ENCODE results near the gene SOBP.

SOBP gene

GRCh38 chr6:107490566-107491137 is 735 bp downstream of the SOBP start:
- Histone ChIP-seq H3K27ac (ENCODE audit: poor library complexity, severe bottlenecking) (no peak overlapping the region), H3K9me3 (ENCODE audit: severe bottlenecking) (no peaks in the 10 kb centered on the region), H3K27me3 (ENCODE audit: insufficient read depth, poor library complexity, severe bottlenecking) (peaks cover 71% of the 10 kb centered on the region)

GRCh38 chr6:107491138-107491609 is 1.3 kb downstream of the SOBP start:
- Histone ChIP-seq H3K9me3 (ENCODE audit: severe bottlenecking) (no peaks in the 10 kb centered on the region), H3K4me1 (ENCODE audit: insufficient read depth, poor library complexity, severe bottlenecking) (peaks cover 2% of the 10 kb centered on the region), H3K36me3 (ENCODE audit: low read depth) (no peaks in the 10 kb centered on the region), H3K4me3 (ENCODE audit: severe bottlenecking) (peak overlapping the region; percentile 65), H3K27ac (ENCODE audit: poor library complexity, severe bottlenecking) (no peak overlapping the region), H3K27me3 (ENCODE audit: insufficient read depth, poor library complexity, severe bottlenecking) (peaks cover 68% of the 10 kb centered on the region)
- DNase-seq (ENCODE audit: low spot score) (no peak), ATAC-seq (ENCODE audit: low read depth) (peak; percentile 31)
- no peak for TF ChIP-seq CTCF (IDR thresholded peaks at IDR 0.05; ENCODE audit: poor library complexity, severe bottlenecking)

More at GRCh38 chr6:107490566-107491137, 735 bp downstream of the SOBP start:
- DNase-seq (ENCODE audit: low spot score) (no peak), ATAC-seq (ENCODE audit: low read depth) (peak; percentile 5; the same call in 2 of the 3 replicates)
- no peak for TF ChIP-seq CTCF (IDR thresholded peaks at IDR 0.05; ENCODE audit: poor library complexity, severe bottlenecking)
- Histone ChIP-seq H3K4me1 (ENCODE audit: insufficient read depth, poor library complexity, severe bottlenecking) (peaks cover 2% of the 10 kb centered on the region), H3K4me3 (ENCODE audit: severe bottlenecking) (peak overlapping the region; percentile 65), H3K36me3 (ENCODE audit: low read depth) (no peaks in the 10 kb centered on the region)

GRCh38 chr6:107491760-107492660 is 2.1 kb downstream of the SOBP start:
- no peaks in the 10 kb centered on the region for H3K36me3 ChIP-seq (ENCODE audit: low read depth)
- H3K9me3 ChIP-seq (ENCODE audit: severe bottlenecking), result no peaks in the 10 kb centered on the region
- peaks cover 59% of the 10 kb centered on the region for H3K27me3 ChIP-seq (ENCODE audit: insufficient read depth, poor library complexity, severe bottlenecking)
- H3K27ac ChIP-seq (ENCODE audit: poor library complexity, severe bottlenecking), result no peak overlapping the region
- ATAC-seq (ENCODE audit: low read depth) (no peak), DNase-seq (ENCODE audit: low spot score) (no peak)
- no peak for TF ChIP-seq CTCF (IDR thresholded peaks at IDR 0.05; ENCODE audit: poor library complexity, severe bottlenecking)
- H3K4me1 ChIP-seq (ENCODE audit: insufficient read depth, poor library complexity, severe bottlenecking), result peaks cover 2% of the 10 kb centered on the region
- H3K4me3 ChIP-seq (ENCODE audit: severe bottlenecking), result no peak overlapping the region

- TF ChIP-seq CTCF (IDR thresholded peaks at IDR 0.05; ENCODE audit: poor library complexity, severe bottlenecking), result no peak
- no peaks in the 10 kb centered on the region for H3K9me3 ChIP-seq (ENCODE audit: severe bottlenecking)
- H3K4me3 ChIP-seq (ENCODE audit: severe bottlenecking), result no peak overlapping the region
- peaks cover 45% of the 10 kb centered on the region for H3K27me3 ChIP-seq (ENCODE audit: insufficient read depth, poor library complexity, severe bottlenecking)
- ATAC-seq (ENCODE audit: low read depth), result no peak
- H3K27ac ChIP-seq (ENCODE audit: poor library complexity, severe bottlenecking), result no peak overlapping the region
- peaks cover 2% of the 10 kb centered on the region for H3K4me1 ChIP-seq (ENCODE audit: insufficient read depth, poor library complexity, severe bottlenecking)
- H3K36me3 ChIP-seq (ENCODE audit: low read depth), result no peaks in the 10 kb centered on the region
- no peak for DNase-seq (ENCODE audit: low spot score)
These were observed 3.5 kb downstream of the SOBP start for GRCh38 chr6:107493158-107494057.

All from RWPE2 (cell line).